ENCODE results near the gene GAPT.
"Not testable (repeated sequence)": the region's sequence is repeated elsewhere in the genome, so short reads cannot be mapped to it uniquely, and the experiment has no call there.

The GAPT gene

DNA sequence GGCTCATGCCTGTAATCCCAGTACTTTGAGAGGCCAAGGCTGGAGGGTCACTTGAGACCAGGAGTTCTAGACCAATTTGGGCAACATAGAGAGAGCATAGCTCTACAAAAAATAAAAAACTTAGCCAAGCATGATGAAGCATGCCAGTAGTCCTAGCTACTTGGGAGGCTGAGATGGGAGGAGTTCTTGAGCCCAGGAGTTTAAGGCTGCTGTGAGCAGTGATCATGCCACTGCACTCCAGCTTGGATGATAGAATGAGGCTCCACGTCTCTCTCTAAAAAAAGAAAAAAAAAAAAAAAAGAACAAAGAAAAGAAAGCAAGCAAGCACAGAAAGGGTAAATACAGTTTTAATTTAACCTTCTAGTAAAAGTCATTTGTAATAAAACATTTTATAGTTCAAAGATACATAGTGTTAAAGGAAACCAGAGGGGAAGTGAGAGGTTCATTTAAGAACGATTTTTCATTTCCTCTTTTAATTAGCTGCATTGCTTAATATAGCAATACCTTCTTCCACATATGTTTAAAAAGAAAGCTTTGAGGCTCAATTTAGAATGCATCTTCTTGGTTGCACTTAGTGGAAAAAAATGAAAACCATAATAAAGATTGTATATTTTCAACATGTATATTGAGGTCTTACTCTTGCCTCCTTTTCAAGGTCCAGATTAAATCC lies 14.9 kb downstream of the GAPT start:
- no peak for DNase-seq

DNA sequence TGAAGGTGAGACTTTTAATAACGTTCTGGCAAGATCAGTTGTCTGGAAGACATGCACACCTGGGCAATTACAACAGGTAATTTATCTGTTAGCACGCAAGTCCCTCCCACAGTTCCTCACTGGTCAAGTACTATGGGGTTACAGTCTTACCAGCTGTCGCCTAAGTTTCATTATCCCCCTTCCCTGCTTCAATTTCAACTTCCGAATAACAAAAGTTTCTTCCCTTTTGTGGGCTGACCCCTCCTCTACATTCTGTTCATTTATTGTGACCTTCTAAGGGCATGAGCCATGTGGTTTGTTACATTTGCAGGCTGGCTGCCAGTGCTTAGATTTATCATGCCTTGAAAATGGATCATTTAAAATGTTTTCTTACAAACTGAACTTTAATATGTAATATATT lies 16.5 kb downstream of the GAPT start:
- no peak for DNase-seq

GRCh38 chr5:58517198-58517597 lies 26.0 kb downstream of the GAPT start:
- DNase-seq: no peak

GRCh38 chr5:58523956-58524355 lies 32.7 kb downstream of the GAPT start:
- DNase-seq: no peak

GRCh38 chr5:58524571-58524970 lies 33.3 kb downstream of the GAPT start:
- DNase-seq: no peak

DNA sequence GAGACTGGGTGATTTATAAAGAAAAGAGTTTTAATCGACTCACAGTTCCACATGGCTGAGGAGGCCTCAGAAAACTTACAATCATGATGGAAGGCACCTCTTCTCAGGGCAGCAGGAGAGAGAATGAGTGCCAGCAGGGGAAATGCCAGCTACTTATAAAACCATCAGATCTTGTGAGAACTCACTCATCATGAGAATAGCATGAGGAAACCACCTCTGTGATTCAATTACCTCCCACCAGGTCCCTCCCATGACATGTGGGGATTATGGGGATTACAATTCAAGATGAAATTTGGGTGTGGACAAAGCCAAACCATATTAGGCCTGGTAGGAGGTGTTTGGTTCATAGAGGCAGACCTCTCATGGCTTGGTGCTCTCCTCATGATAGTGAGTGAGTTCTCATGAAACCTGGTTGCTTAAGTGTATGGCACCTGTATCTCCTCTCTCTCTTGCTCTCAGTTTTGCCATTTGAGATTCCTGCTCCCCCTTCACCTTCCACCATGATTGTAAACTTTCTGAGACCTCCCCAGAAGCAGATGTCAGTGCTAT lies 39.8 kb downstream of the GAPT start:
- DNase-seq: no peak

GRCh38 chr5:58541935-58542334 lies 50.7 kb downstream of the GAPT start:
- not testable (repeated sequence) for DNase-seq

GRCh38 chr5:58542709-58543108 lies 51.5 kb downstream of the GAPT start:
- no peak for DNase-seq

- no peak for DNase-seq
These were observed 52.5 kb downstream of the GAPT start for GRCh38 chr5:58543723-58544122.

DNA sequence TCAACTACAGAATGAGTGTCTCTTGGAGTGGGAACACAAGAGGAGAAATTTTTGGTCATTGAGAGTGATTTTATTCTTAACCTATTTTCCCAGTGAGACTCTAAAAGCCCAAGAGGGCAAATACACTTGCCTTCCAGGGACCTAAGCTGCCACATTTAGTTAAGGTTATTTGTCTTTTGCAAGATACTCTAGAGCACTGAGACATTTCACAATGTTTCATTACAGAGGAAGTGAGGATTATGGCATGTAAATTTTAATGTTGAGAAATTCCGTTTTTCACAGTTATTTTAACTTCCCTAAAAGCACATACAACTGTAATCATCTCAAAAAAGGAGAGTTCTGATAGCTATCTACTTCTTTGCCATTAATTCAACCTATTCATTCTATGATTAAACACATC lies 53.0 kb downstream of the GAPT start:
- no peak for DNase-seq

GRCh38 chr5:58544926-58545325 lies 53.7 kb downstream of the GAPT start:
- DNase-seq: no peak

DNA sequence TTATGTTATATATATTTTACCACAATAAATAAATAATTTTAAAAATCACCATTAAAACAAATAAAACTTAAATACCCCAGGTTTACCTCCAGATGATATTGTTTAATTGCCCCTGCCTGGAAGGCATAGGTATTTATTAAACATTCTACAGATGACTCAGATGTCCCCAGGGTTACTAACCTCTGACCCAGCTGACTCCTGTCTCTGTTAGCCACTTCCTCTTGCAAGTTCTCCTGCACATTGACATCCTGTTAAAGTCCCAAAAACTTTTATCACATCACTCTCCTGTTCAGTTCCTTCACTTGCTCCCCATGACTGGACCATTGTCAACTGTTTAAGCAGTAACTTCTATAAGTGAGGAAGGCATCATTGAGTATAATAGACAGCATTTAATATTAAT lies 54.7 kb downstream of the GAPT start:
- DNase-seq: no peak

Data from NCI-H1930 (cell line).